GM19438 (cell line): ENCODE measurements around the gene PRAMEF12.
"Not testable (repeated sequence)": the region's sequence is repeated elsewhere in the genome, so short reads cannot be mapped to it uniquely, and the experiment has no call there.

ENCODE experiments used
- ATAC-seq: cut with Tn5 transposase; IDR thresholded peaks from one replicate; pipeline ENCODE4 v1.9.1; 2021; ENCODE audit warnings: low read depth; ENCODE audit not compliant: unreplicated experiment

Gene PRAMEF12

DNA sequence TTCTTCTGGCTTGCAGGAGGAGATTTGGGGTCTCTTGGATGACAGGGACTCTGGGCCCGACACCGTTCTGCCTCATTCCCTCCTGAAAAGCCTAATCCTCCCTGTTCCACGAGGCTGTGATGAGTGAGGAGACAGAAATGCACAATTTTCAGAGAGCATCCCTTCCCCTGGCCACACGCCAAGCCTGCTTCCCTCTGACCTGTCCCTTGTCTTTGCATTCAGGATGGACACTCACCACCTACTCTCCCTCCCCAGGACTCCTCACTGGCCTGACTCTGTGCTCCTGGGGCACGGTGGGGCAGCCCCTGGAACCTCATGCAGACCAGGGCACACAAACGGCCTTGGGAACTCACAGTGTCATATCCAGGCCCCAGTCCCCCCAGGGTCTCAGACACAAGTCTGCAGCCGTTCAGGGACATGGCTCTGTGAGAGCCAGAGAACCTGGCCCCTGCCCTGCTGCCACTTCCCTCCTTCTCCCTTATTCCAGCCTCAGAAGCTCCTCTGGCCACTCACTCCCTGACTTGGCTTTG, 3.5 kb upstream of the PRAMEF12 start:
- ATAC-seq = no peak

DNA sequence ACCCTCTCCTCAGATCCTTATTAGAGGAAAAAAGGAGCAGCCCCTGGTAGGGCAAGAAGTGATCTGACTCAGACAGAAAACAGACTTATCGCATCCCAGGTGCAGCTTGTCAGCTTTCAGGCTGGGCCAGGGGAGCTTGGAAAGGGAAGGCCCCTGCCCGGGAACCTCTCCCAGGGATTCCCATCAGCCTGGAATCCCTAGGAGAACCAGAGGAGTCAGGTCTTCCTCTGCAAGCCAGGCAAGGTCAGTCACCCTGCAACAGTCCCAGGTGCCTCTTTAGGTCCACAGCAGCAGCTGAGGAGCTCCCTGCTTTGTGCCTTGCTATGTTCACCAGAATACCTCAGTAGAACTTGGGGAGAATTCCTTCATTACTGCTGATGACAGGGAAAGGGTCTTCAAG, 2.9 kb upstream of the PRAMEF12 start:
- no peak for ATAC-seq

DNA sequence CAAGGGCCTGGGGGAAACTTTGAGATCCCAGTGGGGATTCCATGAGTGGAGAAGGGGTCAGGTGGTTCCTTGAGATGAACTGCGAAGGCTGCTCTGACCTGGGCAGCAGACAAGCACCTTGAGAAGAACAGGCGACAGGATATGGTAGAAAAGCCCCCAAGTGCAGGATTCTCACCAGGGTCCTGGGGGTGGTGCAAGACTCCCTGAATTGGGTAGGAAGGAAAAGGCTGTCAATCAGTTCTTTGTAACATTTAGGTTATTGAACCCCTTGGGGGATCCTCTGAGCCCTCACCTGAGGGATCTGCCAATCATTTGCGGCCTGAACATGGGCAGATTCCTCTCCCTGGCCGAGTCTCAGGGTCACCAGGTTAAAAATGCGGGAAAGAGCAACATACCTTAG, 2.4 kb upstream of the PRAMEF12 start:
- no peak for ATAC-seq

DNA sequence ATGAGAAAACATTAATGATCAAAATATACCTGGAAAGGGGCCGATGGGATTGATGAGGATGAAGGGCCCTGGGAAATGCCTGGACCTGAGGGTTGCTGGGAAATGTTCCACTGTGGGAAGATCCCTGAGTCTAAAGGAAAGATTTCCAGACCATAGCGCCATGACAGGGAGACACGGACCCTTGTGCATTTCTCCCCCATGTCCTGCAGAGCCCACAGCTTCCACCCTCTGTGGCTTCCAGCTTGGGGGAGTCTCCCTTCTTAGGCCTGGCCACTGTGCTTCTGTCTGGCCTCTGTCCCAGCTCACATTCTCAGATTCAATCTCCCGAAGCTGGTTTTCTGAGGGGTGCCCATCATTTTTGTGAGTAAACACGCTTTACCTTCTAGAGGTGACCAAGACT, 1.0 kb upstream of the PRAMEF12 start:
- ATAC-seq = no peak

DNA sequence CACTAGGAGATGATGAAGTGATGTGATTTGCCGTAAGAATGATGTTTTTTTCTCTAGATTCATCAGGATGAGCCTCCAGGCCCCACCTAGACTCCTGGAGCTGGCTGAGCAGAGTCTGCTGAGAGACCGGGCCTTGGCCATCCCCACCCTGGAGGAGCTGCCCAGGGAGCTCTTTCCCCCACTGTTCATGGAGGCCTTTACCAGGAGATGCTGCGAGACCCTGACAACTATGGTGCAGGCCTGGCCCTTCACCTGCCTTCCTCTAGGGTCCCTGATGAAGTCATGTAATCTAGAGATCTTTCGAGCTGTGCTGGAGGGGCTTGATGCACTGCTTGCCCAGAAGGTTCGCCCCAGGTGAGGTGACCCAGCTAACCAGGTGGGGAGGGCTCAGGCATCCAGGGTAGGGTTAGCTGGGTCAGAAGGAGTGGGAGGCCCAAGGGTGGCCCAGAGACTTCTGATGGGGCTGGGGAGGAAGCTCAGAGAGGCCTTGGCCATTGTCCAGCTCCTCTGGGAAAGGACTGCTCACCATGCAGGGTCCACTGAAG, 1.3 kb downstream of the PRAMEF12 start:
- no peak for ATAC-seq

DNA sequence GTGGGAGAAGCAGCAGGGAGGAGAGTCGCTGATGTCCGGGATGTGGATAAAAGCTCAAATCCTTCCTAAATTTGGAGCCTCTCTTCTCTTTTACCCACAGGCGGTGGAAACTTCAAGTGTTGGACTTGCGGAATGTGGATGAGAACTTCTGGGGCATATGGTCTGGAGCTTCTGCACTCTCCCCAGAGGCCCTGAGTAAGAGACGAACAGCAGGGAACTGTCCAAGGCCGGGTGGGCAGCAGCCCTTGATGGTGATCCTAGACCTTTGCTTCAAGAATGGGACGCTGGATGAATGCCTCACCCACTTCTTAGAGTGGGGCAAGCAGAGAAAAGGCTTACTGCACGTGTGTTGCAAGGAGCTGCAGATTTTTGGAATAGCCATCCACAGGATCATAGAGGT, 1.9 kb downstream of the PRAMEF12 start:
- no peak for ATAC-seq

DNA sequence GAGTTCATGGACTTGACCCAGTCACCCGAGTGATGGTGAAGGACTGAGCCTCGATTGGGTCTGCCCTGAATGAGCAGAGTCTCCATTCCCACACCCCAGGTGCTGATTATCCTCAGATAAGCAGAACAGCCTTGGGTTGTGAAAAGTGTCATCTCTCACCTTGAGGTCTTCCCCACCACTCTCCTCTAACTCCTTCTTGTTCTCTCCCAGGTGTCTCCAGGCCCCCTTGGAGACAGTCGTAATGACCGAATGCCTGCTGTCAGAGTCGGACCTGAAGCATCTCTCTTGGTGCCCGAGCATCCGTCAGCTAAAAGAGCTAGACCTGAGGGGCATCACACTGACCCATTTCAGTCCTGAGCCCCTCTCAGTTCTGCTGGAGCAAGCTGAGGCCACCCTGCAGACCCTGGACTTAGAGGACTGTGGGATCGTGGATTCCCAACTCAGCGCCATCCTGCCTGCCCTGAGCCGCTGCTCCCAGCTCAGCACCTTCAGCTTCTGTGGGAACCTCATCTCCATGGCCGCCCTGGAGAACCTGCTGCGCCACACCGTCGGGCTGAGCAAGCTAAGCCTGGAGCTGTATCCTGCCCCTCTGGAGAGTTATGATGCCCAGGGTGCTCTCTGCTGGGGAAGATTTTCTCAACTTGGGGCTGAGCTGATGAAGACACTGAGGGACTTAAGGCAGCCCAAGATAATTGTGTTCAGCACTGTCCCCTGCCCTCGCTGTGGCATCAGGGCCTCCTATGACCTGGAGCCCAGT, 3.4 kb downstream of the PRAMEF12 start:
- ATAC-seq = no peak

DNA sequence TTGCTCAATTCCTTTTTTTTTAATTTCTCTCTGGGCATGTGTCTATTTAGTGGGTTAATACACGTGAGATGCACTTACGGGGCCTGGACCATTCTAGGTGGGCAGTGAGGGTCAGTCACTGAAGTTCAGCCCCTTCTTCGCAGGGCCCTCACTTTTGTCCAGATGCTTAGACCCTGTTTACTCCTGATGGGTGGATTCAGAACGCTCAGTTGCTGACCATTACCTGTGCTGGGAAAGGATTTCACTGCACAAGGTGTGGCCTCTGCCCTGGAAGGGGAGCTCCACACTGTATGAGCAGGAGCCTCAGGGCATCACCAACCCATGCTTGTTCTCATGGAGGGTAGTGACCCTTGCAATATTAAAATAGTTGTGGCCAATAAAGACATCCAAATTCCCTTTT, 4.5 kb downstream of the PRAMEF12 start:
- no peak for ATAC-seq

DNA sequence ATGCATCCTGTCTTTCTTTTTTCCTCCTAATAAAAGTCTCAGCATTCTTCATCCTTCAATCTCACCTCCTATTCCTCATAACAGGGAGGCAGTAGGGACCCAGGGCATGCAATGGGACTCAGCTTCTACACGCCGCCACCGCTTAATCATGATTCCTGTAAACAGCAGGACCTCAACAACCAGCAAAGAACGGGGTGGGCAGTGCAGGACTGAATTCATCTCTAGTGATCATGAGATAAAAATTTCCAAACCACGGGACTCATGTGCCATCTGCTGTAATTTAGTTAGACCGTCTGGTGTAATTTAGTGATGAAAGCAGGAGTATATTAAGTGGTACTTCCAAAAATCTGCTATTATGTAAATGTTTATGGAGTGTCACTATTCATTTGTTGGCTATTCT, 5.4 kb downstream of the PRAMEF12 start:
- ATAC-seq = no peak

DNA sequence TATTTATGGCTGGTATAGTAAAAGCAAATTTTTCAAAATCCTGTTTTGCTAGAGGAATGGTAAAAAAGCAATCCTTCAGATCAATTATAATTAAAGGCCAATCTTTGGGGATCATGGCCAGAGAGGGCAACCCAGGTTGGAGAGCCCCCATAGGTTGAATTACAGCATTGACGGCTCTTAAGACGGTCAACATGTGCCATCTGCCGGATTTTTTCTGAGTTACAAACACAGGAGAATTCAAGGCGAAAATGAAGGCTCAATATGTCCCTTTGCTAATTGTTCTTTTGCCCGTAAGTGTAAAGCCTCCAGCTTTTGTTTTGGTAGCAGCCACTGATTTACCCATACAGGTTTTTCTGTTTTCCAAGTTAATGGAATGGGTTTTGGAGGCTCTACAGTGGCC, 8.0 kb downstream of the PRAMEF12 start:
- not testable (repeated sequence) for ATAC-seq

DNA sequence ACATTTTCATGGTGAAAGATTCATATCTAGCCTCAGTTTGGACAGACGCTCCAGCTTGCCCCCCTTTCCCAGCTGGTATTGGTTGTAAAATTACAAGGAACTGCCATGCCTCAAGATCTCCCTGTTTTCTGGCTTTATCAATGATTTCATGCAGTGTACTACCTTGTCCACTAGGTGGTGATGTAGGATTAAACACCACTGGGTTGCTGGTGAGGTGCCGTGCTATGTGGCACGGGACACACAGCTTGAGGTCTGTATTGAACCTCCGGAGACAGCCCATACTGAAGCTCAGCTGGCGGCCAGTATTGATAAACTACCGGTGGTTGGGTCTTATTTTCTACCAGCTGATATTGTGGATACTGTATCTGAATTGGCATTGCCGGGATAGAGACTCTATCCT, 10.2 kb downstream of the PRAMEF12 start:
- ATAC-seq = not testable (repeated sequence)

DNA sequence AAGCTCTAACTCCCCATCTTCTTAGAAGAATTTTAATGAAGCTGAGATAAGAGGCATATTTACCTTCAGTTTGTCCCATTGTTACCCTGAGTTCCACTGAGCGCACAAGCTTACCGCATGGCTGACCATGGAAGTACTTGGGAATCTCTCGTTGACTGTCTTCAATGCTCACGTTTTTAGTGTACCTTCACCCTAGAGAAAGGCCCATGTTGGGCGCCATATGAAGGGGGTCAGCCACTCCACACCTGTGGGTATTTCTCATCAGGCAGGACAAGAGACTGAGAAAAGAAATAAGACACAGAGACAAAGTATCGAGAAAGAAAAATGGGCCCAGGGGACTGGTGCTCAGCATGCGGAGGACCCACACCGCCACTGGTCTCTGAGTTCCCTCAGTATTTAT, 11.2 kb downstream of the PRAMEF12 start:
- ATAC-seq = not testable (repeated sequence)

DNA sequence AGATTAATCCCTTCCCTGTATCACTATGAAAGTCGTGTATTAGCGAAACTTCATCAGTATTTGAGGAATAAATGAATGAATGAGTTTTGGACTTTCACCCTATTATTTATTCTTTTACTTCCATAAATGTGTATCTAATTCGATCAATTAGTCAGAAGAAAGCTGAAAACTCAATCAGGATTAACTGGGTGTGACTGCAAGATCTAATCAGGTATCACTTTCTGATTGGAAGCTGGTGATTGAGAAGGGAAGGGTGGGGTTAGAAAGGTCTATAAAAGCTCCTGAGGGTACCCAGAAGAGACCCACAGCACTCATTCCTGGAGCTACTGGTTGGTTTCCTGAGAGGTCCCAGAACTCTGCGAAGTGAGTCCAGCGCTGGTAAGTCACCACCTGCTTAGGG, 17.6 kb downstream of the PRAMEF12 start, which contains the start of gene PRAMEF1:
Gene PRAMEF1, plus strand, starts transcription at position 301 of the 400 bp plus-strand sequence. CDS start 1,831 bp downstream, outside the sequence.
- ATAC-seq = not testable (repeated sequence)

DNA sequence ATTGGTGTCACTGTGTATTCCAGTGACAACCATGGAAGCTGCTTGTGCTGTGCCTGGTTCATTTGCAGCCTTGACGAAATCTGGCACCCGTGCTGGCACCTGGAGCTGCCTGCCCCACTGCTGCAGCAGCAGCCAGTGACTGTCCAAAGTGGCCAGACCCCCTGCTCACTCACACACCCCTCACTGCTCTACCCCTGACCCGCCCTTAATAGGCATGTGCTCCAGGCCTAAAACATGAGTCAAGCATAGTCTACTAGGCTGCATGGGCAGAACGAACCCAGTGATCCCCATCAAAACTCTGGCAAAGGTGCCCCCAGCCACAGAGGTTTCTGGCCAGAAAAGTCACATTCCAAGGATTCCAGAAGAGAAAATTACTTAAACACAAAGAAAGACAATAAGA, 25.4 kb downstream of the PRAMEF12 start:
- ATAC-seq = no peak

DNA sequence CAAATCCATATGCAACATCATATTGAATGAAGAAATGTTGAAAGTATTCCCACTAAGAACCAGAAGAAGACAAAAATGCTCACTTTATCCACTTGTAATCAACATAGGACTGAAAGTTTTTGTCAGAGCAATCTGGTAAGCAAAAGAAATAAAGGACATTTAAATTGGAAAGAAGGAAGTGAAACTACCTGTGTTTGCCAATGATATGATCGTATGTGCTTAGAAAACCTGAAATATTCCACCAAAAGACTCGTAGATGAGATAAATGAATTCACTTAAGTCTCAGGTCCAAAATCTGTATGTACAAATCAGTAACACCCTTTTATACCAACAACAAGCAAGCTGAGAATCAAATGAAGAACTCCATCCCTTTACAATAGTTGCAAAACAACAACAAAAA, 26.2 kb downstream of the PRAMEF12 start:
- no peak for ATAC-seq

DNA sequence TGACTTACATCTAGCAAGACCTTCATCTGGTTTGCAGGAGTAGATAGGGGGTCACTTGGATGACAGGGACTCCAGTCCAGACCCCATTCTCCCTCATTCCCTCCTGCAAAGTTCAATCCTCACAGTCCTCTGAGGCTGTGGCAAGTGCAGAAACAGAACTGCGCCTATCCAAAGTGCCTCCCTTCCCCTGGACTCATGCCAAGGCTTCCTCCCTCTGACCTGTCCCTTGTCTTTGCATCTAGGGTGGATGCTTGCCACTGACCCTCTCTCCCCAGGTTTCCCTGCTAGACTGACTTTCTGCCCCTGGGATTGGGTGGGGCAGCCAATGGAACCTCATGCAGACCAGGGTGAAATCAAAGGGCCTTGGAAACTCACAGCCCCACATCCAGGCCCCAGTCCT, 36.4 kb downstream of the PRAMEF12 start:
- ATAC-seq = no peak

DNA sequence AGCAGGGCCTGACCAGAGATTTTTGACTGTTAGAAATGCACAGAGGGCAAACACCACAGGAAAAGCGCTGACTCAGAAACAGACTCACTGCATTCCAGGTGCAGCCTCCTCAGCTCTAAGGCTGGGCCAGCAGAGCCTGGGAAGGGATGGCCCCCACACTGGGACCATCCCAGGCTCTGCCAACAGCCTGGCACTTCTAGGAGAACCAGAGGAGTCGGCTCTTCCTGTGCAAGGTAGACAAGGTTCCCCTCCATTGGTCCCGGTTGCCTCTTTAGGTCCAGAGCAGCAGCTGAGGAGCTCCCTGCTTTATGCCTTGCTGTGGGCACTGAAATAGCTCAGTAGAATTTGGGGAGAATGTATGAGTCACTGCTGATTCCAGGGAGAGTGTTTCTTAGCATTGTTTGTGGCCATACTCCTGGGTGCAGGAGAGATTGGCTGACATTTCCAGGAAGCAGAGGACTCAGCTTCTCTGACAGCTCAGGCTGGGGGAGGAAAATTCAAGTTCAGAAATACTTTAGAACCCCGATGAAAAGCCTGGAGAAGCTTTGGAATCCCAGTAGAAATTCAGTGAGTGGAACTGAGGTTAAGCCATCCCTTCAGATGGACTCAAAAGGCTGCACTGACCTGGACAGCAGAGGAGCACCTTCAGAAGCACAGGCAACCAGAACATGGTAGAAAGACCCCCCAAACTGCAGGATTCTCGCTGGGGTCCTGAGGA, 37.3 kb downstream of the PRAMEF12 start:
- no peak for ATAC-seq

DNA sequence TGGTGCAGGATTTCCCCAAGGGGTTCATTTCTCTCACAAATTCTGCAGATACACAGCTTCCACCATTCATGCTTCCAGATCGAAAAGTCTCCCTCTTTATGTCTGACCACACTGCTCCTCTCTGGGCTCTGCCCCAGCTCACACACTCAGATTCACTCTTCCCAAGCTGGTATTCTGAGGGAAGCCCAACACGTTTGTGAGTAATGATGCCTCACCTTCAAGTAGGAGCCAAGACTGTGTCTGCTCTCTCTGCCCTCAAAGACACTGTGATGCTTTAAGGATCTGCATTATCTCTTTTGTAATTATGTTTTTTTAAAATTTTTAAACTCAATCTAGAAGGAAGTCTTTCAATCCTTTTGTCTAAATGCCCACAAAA, 37.9 kb downstream of the PRAMEF12 start:
- ATAC-seq = no peak

DNA sequence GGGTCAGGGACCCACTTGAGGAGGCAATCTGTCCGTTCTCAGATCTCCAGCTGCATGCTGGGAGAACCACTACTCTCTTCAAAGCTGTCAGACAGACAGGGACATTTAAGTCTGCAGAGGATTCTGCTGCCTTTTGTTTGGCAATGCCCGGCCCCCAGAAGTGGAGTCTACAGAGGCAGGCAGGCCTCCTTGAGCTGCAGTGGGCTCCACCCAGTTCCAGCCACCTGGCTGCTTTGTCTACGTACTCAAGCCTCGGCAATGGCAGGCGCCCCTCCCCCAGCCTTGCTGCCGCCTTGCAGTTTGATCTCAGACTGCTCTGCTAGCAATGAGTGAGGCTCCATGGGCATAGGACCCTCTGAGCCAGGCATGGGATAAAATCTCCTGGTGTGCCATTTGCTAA, 45.5 kb downstream of the PRAMEF12 start:
- ATAC-seq = not testable (repeated sequence)
